Measurements from ENCODE around the gene MLF2. TPM values are rescaled to one million over a fixed set of nuclear protein-coding genes. Genes with fewer than 3 reads are reported as not detected.

Gene MLF2
- total RNA-seq, 1 experiment from 2014 or later = 244 TPM

GRCh38 chr12:6747216-6747615 lies 5.7 kb downstream of the MLF2 start:
- Histone ChIP-seq H3T11ph (ENCODE audit: low read length) (no peak overlapping the region), H3K27me3 (ENCODE audit: insufficient read depth, low read length) (no peaks in the 10 kb centered on the region), H3K23ac (ENCODE audit: insufficient read length, low read depth, low read length) (no peak overlapping the region), H3K56ac (ENCODE audit: insufficient read length, low read depth, low read length) (no peak overlapping the region), H3K79me1 (ENCODE audit: insufficient read depth, low read depth, low read length, poor library complexity, severe bottlenecking) (peaks cover 8% of the 10 kb centered on the region), H3K79me2 (ENCODE audit: insufficient read depth, low read length) (peaks cover 3% of the 10 kb centered on the region), H4K91ac (ENCODE audit: insufficient read length, low read depth, low read length) (no peak overlapping the region), H2BK15ac (ENCODE audit: low read depth, low read length) (no peak overlapping the region), H2BK20ac (ENCODE audit: low read depth, low read length, poor library complexity, severe bottlenecking) (no peak overlapping the region), H2AFZ (ENCODE audit: low read length) (no peak overlapping the region), H2AK5ac (ENCODE audit: insufficient read length, low read length) (no peak overlapping the region), H2BK120ac (ENCODE audit: low read depth, low read length, poor library complexity, severe bottlenecking) (no peak overlapping the region), H2BK12ac (ENCODE audit: insufficient read length, low read depth, low read length) (no peak overlapping the region), H3K18ac (ENCODE audit: insufficient read length, low read depth, low read length) (no peak overlapping the region), H4K8ac (replicated peaks; ENCODE audit: insufficient read length, low read depth, low read length) (no peak overlapping the region), H3K14ac (ENCODE audit: insufficient read depth, low read length) (no peak overlapping the region), H3K27ac (ENCODE audit: insufficient read length, low read depth, low read length) (no peak overlapping the region), H3K9ac (ENCODE audit: extremely low read depth, insufficient read length, low read length) (no peak overlapping the region), H2BK5ac (ENCODE audit: insufficient read length, low read length) (no peak overlapping the region), H3K4me1 (ENCODE audit: insufficient read depth, low read length) (peaks cover 5% of the 10 kb centered on the region; the same call in 1 of the 2 replicates), H3K4me2 (ENCODE audit: insufficient read depth, insufficient read length, low read length) (no peak overlapping the region), H3K9me3 (ENCODE audit: control insufficient read depth, low read depth, low read length) (no peaks in the 10 kb centered on the region), H3K23me2 (ENCODE audit: insufficient read length, low read depth, low read length, poor library complexity, severe bottlenecking) (peaks cover 3% of the 10 kb centered on the region), H4K20me1 (ENCODE audit: control insufficient read depth, insufficient read depth, insufficient read length) (no peaks in the 10 kb centered on the region), H3K4ac (ENCODE audit: low read depth, low read length) (no peak overlapping the region), H4K5ac (ENCODE audit: insufficient read length, low read depth, low read length) (no peak overlapping the region)
- no peak for DNase-seq
- WGBS (ENCODE audit: extremely low coverage, insufficient read length, low lambda C conversion rate) = no CpG with 5 or more reads among the region's 4 CpGs
- no peaks in the 10 kb centered on the region for H3K27me3 Mint-ChIP-seq (ENCODE audit: low read depth)
- no peak for TF ChIP-seq CTCF (conservative IDR thresholded peaks at IDR 0.05)
- H3K27ac Mint-ChIP-seq = peak overlapping the region in 1 of 3 experiments; percentile 45; a peak in 2 of 7 replicates
- no peak overlapping the region for H3K4me3 Mint-ChIP-seq
- H3K36me3 Mint-ChIP-seq (ENCODE audit: insufficient read depth in 1 of 3, low read depth in 3 of 3) = peaks cover 43 to 68% (median 66%) of the 10 kb centered on the region in 3 experiments; a peak in 6 of 7 replicates
- H3K4me1 Mint-ChIP-seq = peaks cover 4 to 13% of the 10 kb centered on the region in 2 experiments
- H3K9me3 Mint-ChIP-seq = no peaks in the 10 kb centered on the region

Measured in H9 (cell line).